Stomach (tissue), 9 donors: ENCODE results near the gene VPREB1. TPM values are rescaled to one million over a fixed set of nuclear protein-coding genes. Genes with fewer than 3 reads are reported as not detected.
"Not testable (repeated sequence)": the region's sequence is repeated elsewhere in the genome, so short reads cannot be mapped to it uniquely, and the experiment has no call there.

ENCODE experiments used
- DNase-seq, 2 donors: peaks; one replicate each; pipeline versions ENCODE4 v3.0.0 to v3.0.0-alpha.2; 2013 to 2019
- H3K27ac ChIP-seq, 5 donors: fragments of 200-600 bp in 4 of 5; sonication (generic) in 4 of 5; one replicate each; pipeline ENCODE4 v1.5.1; 2013 to 2019; ENCODE audit warnings: mild to moderate bottlenecking in 1 of 5, moderate library complexity in 1 of 5
- H3K27me3 ChIP-seq, 3 donors: fragments of 200-600 bp; sonication (generic); one replicate each; pipeline ENCODE4 v1.5.1; 2017 to 2019; ENCODE audit warnings: mixed run types in 1 of 3
- H3K36me3 ChIP-seq, 4 donors: fragments of 200-600 bp; sonication (generic); 1 replicate in 3 of 4; 2 replicates in 1 of 4; pipeline ENCODE4 v1.5.1; 2016 to 2019
- H3K4me1 ChIP-seq, 4 donors: fragments of 200-600 bp; sonication (generic); one replicate each; pipeline ENCODE4 v1.5.1; 2016 to 2019
- H3K4me3 ChIP-seq, 4 donors: fragments of 200-600 bp; sonication (generic) in 3 of 4; one replicate each; pipeline ENCODE4 v1.5.1; 2016 to 2019; ENCODE audit warnings: mild to moderate bottlenecking in 1 of 4
- H3K9me3 ChIP-seq, 4 donors: fragments of 200-600 bp; sonication (generic); one replicate each; pipeline ENCODE4 v1.5.1; 2016 to 2019
- CTCF ChIP-seq, 7 experiments: fragments of 450-650 bp in 4 of 7; fragments of 200-600 bp in 3 of 7; sonication (generic) in 3 of 7; IDR thresholded peaks; one replicate each; pipeline ENCODE4 v1.5.1; 2016 to 2019; ENCODE audit warnings: antibody characterized with exemption in 7 of 7, control low read depth in 2 of 7, mild to moderate bottlenecking in 1 of 7
- EP300 ChIP-seq: sonication (generic); formaldehyde crosslinking; IDR thresholded peaks from one replicate; pipeline ENCODE4 v1.6.1; 2017; ENCODE audit warnings: antibody characterized with exemption
- POLR2A ChIP-seq, 4 donors: fragments of 450-650 bp; IDR thresholded peaks; one replicate each; pipeline ENCODE4 v1.6.1; 2016; ENCODE audit warnings: antibody characterized with exemption in 4 of 4, control low read depth in 2 of 4, mild to moderate bottlenecking in 1 of 4, moderate library complexity in 1 of 4
- POLR2AphosphoS5 ChIP-seq, 3 donors: sonication (generic); formaldehyde crosslinking; IDR thresholded peaks; one replicate each; pipeline ENCODE4 v1.6.1; 2016; ENCODE audit warnings: antibody characterized with exemption in 3 of 3
- WGBS, 5 donors: extraction: QIAGEN DNeasy Blood & Tissue Kit in 3 of 5; methylation state at CpG; one replicate each; pipeline versions ENCODE4 v1.1.5 to v1.1.7; 2013 to 2018; 5-methylcytosine and 5-hydroxymethylcytosine counted together
- intact Hi-C: fragments of 100-400 bp; cut with DNase I; formaldehyde crosslinking; loops from one replicate; pipeline ENCODE4 v1.15.1; 2023; ENCODE audit warnings: low total_unique reads
- polyA plus RNA-seq, 3 donors: library from polyadenylated mRNA; stranded (reverse); fragments of 200-250 nt; gene quantifications; one replicate each; pipeline ENCODE4 v1.2.3, GENCODE V29; 2013
- total RNA-seq, 5 donors: library from RNA; depleted of rRNA; stranded (reverse); fragments of >200 nt; gene quantifications; one replicate each; pipeline versions ENCODE4 v1.1.0 to v1.2.3, GENCODE V29; 2014 to 2016
- donor health status: healthy with polysubstance abuse.
- donor health status: Bipolar disorder and iron deficiency.
- donor health status: healthy.

The VPREB1 gene
- total and polyA plus RNA-seq, 8 donors, result 0.23 to 2.2 TPM; not detected in 6

- 76 to 82% (median 77%) methylated on average over 16 to 18 of the region's 18 CpGs for WGBS, 5 donors
- H3K27ac ChIP-seq, result no peak overlapping the region
- H3K4me3 ChIP-seq, result no peak overlapping the region
- no peaks in the 10 kb centered on the region for H3K9me3 ChIP-seq
- DNase-seq, result no peak
- H3K36me3 ChIP-seq, result no peaks in the 10 kb centered on the region
- intact Hi-C loops, result no loop called here
- TF ChIP-seq POLR2AphosphoS5 (IDR thresholded peaks at IDR 0.05), result no peak
- no peak for TF ChIP-seq CTCF (IDR thresholded peaks at IDR 0.05)
- TF ChIP-seq EP300, result no peak
- no peak for TF ChIP-seq POLR2A (IDR thresholded peaks at IDR 0.05)
- H3K4me1 ChIP-seq, result no peaks in the 10 kb centered on the region
- peaks cover 0 to 59% (median 10%) of the 10 kb centered on the region in 3 donors for H3K27me3 ChIP-seq
These were observed 797 bp downstream of the VPREB1 start for GRCh38 chr22:22245256-22245909.

GRCh38 chr22:22245935-22246525 lies 1.4 kb downstream of the VPREB1 start:
- intact Hi-C loops, result no loop called here

GRCh38 chr22:22246706-22247105 lies 2.1 kb downstream of the VPREB1 start:
- Histone ChIP-seq H3K9me3 (no peaks in the 10 kb centered on the region), H3K4me3 (no peak overlapping the region), H3K27ac (no peak overlapping the region), H3K27me3 (peaks cover 0 to 48% (median 10%) of the 10 kb centered on the region in 3 donors), H3K4me1 (no peaks in the 10 kb centered on the region), H3K36me3 (no peaks in the 10 kb centered on the region)
- intact Hi-C loops, result no loop called here
- no peak for TF ChIP-seq POLR2AphosphoS5 (IDR thresholded peaks at IDR 0.05)
- no peak for TF ChIP-seq CTCF (IDR thresholded peaks at IDR 0.05)
- TF ChIP-seq EP300, result no peak
- no peak for TF ChIP-seq POLR2A (IDR thresholded peaks at IDR 0.05)
- 68 to 84% (median 76%) methylated on average over 7 to 9 of the region's 9 CpGs for WGBS, 5 donors
- DNase-seq, result no peak

More at GRCh38 chr22:22245935-22246525, 1.4 kb downstream of the VPREB1 start:
- TF ChIP-seq CTCF (IDR thresholded peaks at IDR 0.05) (no peak), POLR2AphosphoS5 (IDR thresholded peaks at IDR 0.05) (no peak), POLR2A (IDR thresholded peaks at IDR 0.05) (no peak), EP300 (no peak)
- DNase-seq, result no peak
- 59 to 73% (median 65%) methylated on average over 6 of the region's 6 CpGs for WGBS, 5 donors
- Histone ChIP-seq H3K9me3 (no peaks in the 10 kb centered on the region), H3K27ac (no peak overlapping the region), H3K4me3 (no peak overlapping the region), H3K36me3 (no peaks in the 10 kb centered on the region), H3K27me3 (peaks cover 0 to 53% (median 10%) of the 10 kb centered on the region in 3 donors), H3K4me1 (no peaks in the 10 kb centered on the region)

GRCh38 chr22:22248878-22249277 lies 4.3 kb downstream of the VPREB1 start:
- Histone ChIP-seq H3K36me3 (no peaks in the 10 kb centered on the region), H3K4me1 (no peaks in the 10 kb centered on the region), H3K4me3 (no peak overlapping the region), H3K9me3 (no peaks in the 10 kb centered on the region), H3K27me3 (peaks cover 0 to 30% (median 10%) of the 10 kb centered on the region in 3 donors), H3K27ac (no peak overlapping the region)
- intact Hi-C loops, result no loop called here
- WGBS, 5 donors, result 6 to 18% (median 12%) methylated on average over 3 of the region's 3 CpGs
- peak in 1 of 2 donors; percentile 19 for DNase-seq
- TF ChIP-seq EP300, result no peak
- TF ChIP-seq POLR2A (IDR thresholded peaks at IDR 0.05), result no peak
- no peak for TF ChIP-seq POLR2AphosphoS5 (IDR thresholded peaks at IDR 0.05)
- no peak for TF ChIP-seq CTCF (IDR thresholded peaks at IDR 0.05)

GRCh38 chr22:22250651-22251050 lies 6.1 kb downstream of the VPREB1 start:
- DNase-seq, H3K36me3 ChIP-seq, H3K27ac ChIP-seq, H3K4me1 ChIP-seq, H3K9me3 ChIP-seq, intact Hi-C loops, H3K4me3 ChIP-seq: not testable (repeated sequence)
- 79 to 91% (median 83%) methylated on average over 8 of the region's 8 CpGs for WGBS, 5 donors
- peaks cover 0 to 12% (median 7%) of the 10 kb centered on the region in 3 donors for H3K27me3 ChIP-seq

- H3K4me1 ChIP-seq, H3K27ac ChIP-seq, H3K27me3 ChIP-seq, DNase-seq, intact Hi-C loops, H3K4me3 ChIP-seq, H3K9me3 ChIP-seq, H3K36me3 ChIP-seq: not testable (repeated sequence)
- 68 to 81% (median 78%) methylated on average over 13 of the region's 13 CpGs for WGBS, 5 donors
These were observed 11.5 kb downstream of the VPREB1 start for GRCh38 chr22:22256133-22256532.

- WGBS, 5 donors, result 83 to 95% (median 90%) methylated on average over 7 of the region's 7 CpGs
- H3K36me3 ChIP-seq, H3K9me3 ChIP-seq, H3K27ac ChIP-seq, DNase-seq, intact Hi-C loops, H3K4me1 ChIP-seq, H3K4me3 ChIP-seq, H3K27me3 ChIP-seq: not testable (repeated sequence)
These were observed 14.2 kb downstream of the VPREB1 start for GRCh38 chr22:22258597-22259415.
